AG08395 (cell line): Measurements from ENCODE around the gene GAREM1.
"Not testable (repeated sequence)": the region's sequence is repeated elsewhere in the genome, so short reads cannot be mapped to it uniquely, and the experiment has no call there.

Experiments
- DNase-seq: peaks from one replicate; pipeline ENCODE4 v3.0.0; 2012; ENCODE audit warnings: mixed read lengths, low spot score

GAREM1 gene

DNA sequence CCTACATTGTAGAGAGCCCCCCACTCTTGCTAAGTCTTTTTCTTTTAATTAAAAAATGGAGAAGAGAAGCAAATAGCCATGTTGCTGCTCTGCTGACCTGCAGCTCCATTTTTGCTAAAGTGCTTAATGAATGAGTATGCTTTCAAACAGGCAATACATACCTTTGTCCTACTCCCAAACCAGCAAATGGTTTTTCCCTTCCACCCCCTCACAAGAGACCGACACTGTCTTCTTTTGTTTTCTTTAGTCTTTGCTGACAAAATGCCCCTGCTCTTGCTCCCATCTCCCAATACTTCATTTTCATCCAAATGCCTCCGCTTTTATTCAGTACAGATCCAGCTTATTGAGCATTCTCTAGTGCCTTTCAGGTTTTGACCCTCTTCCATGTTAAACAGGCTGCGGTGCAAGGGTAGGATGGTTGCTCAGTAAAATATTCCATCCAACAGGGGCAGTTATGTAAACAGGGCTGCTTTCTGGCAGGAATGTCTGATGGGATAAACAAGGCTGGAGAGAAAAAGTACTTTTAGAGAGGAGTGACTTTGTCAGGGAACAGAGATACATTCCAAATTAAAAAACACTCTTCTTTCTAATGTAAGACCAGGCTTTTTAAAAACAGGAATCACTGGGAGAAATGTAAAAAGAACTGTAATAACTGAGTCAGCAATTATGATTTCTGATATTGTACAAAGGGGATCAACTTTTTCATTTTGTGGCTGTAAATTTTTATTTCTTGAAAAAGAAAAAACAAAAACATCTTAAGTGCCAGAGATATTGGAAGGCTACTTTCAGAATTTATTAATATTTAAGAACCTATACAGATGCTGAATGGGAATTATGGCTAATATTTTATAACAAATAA, 144.0 kb downstream of the GAREM1 start:
- DNase-seq, result no peak

DNA sequence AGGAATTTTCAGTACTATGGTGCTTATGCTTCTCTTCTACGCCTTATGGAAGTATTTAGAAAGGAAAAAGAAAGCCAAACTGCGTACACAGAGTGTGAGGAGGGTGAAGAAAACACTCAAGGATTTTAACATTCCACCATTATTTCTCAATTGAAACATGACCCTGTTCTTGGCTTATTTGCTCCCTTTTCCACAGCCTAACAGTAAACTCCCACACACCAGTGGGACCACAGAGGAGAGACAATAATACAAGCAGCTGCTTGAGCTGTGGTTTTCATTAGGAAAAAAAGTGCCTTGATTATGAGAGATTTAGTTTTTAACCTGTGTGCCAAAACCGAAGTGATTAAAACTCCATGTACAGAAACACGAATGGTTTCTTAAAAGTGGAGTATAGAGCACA, 146.5 kb downstream of the GAREM1 start:
- DNase-seq, result peak; percentile 21

DNA sequence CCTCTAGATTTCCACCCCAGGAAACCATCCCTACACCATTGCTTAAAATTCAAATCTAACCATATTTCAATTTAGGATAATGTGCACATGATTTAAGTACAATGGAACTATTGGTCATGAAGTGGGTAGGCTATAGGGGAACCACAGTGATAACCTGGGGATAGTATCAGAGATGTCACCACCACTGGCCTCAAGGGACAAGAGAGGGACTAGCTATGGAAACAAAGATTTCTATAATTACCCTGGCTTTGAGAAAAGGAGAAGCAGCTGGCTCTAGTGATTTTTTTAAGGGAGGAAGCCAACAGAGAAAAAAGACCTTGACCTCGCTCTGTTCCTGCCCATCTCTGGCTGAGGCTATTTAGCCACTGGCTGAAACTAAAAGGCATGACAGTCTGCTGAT, 148.9 kb downstream of the GAREM1 start:
- no peak for DNase-seq

DNA sequence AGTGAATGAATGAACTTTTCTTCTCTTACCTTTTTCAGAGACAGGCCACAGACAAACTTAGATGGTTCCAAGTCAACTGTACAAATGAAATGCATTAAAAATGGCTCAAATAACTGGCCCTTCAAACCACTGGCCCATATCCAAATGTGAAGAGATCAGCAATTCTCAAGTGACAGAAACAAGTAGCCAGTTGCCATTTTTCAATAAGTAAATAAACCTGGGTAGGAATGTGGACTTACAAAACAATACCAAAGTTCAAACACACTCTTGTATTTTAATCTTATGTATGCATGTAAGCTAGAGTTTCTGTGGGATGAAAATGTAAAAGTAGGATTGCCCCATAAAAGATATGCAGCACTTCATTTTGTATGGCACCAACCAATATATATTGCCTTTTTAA, 151.6 kb downstream of the GAREM1 start:
- no peak for DNase-seq

DNA sequence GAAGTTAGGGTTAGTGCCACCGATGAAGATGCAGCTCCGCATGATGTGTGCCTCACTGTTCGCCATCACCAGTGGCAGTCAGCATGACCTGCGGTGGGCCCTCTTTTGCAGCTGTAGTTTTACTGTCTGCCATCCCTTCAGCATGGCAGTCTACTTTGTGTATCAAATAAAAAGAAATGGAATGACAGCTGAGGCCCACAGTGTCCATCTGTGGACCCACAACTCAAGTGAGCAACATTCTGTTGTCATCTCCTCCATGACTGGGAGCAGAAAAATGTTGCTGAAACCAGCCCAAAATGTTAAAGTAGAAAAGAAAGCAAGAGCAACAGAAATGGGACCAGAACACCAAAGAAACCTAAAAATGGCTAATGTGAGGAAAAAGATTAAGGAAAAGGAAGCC, 152.1 kb downstream of the GAREM1 start:
- peak; percentile 25 for DNase-seq

DNA sequence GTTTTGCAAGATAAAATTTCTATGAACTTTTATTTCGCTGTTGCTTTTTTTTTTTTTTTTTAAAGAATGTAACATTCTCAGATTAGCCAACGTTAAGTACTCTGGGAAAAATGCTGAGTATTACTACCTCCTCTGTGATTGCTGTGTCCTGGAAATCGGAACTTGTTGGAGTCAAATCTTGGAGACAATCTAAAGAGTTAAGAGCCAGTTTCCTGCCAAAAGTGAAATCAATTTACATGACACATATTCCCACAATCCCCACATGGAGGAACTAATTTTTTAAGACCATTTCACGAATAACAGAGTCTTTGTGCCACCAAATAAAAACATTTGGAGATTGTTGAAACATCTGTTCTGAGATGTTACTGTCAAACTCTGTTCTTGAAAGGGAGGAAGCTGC, 153.0 kb downstream of the GAREM1 start:
- peak; percentile 35 for DNase-seq

DNA sequence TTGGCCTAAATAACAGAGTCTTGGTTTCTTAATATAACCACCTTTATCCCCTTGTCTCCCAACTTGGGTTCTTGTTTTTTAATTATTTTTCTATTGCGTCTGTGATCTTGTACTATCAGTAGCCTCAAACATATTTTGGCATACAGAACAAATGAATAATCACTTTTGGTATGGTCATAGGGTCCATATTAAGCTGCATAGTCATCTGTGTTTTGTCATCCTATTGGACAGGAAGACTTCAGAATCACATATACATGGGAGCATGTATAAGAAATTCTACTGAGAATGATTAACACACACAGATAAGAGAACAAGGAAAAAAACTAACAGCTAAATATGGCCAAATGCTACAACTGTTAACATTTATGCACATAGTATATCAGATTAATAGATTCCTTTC, 154.8 kb downstream of the GAREM1 start:
- DNase-seq, result no peak

DNA sequence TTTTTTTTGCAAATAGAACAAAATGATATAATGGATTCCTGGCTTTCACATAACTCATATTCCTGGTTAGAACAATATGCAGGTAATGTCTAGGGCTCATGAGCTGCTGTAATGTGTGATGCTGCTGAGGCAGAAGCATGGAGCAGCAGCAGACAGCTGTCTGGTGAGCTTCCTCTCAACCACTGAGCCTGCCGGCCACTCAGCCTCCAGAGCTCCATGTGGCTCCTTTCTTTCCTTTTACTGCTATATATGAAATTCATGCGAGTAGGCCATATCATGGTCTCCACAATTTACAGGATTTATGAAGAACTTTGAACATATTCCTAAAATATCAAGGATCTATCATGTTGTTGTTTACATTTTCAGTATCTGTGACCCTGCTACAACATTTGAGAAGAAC, 159.9 kb downstream of the GAREM1 start:
- no peak for DNase-seq

DNA sequence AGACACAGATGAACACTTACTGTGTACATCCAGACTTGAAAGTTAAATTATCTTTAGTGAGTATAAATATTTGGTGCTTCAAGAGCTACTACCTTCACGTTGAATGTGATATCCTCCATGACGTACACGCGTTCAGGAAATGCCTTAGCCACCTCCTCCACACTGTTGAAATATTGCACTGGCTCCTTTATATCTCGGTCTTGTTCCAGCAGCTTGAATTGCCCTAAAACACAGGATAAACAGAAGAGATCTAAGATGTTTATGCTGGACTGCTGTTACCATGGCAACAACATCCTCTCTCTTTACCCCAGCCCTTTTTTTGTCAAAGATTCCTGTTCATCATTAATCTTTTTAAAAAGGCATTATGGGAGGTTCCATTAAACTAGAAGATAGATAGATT, 160.6 kb downstream of the GAREM1 start:
- DNase-seq, result no peak

DNA sequence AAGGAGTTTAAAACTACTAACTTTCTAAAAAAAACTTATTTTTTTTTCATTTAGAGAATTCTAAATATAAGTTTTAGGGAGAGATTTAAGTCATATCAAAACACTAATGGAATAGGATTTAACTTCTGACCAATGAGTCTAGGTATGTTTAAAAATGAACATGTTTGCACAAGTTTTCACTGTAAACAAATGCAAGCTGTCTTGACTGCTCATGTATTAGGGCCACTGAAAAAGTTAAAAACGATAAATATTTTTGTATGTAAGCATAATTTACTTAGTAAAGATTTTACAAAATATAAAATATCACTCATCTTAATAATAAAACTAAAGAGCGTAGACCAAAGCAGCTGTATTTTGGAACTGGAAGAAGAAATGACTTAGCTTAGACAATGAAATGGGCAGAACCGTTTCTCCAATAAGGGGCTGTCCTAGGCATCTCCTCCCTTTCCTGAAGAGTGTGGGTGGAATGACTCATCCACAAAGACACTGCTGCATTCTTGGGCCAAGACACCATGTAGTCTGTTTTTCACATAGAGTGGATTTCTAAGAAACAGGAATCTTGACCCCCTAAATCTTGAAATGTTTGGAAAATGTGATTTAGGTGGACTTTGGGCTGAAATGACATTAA, 162.1 kb downstream of the GAREM1 start:
- DNase-seq, result peak; percentile 90

DNA sequence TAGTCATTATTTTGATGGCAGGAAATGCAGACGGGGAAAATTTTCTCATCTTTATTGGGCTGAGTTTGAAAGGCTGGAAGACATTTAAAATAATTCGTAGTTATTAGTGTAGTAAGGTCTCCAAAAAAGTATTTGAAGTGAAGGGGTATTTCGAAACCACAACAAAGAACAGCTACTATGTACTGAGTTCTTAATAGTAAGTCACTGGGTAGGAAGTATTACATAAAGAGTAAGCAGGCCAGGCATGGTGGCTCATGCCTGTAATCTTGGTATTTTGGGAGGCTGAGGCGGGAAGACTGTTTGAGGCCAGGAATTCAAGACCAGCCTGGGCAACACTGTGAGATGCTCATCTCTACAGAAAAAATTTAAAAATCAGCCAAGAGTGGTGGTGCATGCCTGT, 167.3 kb downstream of the GAREM1 start:
- DNase-seq, result no peak

DNA sequence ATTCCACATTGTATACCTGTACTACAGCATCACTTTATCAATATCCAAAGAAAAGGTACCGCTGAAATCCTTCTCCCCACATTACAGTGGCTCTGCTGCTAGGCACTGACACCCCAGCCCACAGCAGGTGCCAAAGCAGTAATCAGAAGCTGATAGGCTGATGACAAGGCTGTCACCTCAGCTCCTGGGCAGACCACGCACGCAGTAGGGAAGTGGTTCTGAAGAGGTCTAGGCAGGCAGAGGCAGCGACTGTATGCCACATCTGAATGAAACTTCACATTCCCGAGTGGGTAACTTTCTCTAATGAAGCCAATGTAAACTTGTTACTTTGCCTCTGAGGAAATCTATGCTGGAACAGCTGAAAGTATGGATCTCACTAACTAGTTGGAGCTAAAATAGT, 167.9 kb downstream of the GAREM1 start:
- no peak for DNase-seq

DNA sequence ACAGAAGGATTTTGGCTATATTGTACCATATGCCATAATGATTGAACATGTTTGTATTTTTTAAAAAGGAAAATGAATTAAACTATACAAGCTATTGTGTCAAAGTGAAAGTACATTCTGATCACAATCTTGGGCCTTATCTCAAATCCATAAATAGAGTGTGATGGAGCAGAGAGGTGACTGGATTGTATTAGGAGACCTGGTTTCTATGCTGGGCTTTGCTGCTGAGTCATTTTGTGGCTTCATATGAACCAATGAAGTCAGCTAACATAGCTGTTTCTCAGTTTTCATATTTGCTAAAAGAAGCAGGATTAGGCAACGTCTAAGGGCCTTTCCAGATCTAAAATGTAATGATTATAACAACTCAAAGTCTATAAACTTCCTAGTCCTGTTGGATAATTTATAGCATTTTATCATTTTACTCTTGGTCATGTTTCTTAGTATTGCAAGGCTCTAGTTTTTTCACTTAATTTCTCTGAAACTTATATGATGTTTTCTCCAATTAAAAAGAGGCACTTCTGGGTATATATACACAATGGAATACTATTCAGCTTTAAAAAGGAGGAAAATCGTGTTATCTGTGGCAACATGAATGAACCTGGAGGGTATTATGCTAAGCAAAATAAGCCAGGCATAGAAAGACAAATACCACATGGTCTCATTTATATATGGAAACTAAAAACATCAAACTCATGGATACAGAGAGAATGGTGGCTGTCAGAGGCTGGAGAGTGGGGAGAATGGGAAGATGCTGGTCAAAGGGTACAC, 168.5 kb downstream of the GAREM1 start:
- DNase-seq, result peak; percentile 74

DNA sequence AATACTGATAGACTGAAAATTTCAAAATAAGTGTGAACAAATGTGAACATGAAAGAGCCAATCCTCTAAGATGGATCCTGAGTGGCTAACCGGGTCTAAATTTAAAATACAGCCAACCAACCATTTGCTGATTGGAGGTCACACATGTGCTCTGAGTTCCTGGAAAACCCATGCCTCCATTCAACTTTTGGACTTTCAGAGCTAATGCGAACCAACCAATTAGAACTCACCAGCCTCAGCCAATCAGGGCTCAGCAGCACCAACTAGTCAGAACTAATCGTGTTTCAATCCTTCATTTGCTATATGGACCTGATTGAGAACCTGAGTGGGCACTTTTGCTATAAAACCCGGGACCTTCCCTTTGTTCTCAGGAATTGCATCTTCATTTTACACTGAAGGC, 169.3 kb downstream of the GAREM1 start:
- DNase-seq, result no peak

DNA sequence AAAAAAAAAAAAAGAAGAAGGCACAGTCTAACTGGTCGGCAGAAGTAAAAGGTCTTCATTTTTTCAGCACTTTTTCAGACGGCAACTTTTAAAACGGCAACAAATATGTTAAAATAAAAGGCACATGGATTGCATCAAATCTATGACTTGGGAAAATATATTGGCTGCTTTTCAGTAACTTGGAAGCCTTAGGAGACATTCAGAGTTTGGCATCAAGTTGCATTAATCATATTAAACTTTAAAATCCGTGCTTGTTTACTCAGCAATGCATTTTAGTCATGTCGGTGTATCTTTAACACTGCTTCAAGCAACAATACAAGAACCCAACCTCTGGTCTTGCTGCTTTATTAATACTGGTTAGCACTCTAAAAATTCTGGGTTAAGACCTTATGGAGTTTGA, 169.8 kb downstream of the GAREM1 start:
- peak; percentile 13 for DNase-seq

DNA sequence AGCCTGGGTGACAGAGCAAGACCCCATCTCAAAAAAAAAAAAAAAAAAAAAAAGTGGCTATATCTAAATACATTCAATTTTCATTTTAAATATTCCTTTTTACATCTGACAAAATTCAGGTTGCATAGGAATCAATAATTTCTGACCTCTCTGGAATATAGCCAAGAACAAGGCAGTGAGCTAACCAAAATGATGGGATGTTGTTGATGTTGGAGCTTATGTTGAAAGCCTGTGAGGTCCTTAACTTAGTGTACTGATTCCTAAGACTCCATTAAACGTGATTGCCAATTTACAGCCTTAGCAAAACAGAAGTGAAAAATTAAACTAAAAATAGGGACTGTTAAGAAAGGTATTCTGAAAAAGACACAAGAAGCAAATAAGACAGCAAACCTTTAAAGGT, 171.2 kb downstream of the GAREM1 start:
- DNase-seq, result no peak

DNA sequence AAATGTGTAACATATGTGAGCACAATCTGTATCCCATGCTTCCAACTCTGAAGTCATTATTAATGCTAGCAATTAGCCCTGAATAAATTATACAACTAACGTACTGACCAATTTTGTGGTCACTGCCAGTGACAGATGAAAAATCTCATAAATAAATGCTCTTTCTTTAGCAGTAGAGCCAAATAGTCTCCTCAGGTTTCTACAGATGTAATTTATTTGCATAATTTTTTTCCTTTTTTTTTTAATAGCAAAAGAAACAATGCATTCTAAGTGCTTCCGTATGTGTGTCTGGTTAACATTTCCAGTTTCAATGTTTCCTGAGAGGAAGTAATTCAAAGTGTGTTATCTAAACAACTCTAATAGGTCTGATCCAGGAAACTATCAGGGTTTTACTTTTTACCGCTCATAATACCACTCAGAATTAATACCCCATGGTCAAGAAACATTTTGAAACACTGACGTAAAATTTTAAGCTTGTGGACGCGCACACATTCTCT, 172.5 kb downstream of the GAREM1 start:
- peak; percentile 13 for DNase-seq

DNA sequence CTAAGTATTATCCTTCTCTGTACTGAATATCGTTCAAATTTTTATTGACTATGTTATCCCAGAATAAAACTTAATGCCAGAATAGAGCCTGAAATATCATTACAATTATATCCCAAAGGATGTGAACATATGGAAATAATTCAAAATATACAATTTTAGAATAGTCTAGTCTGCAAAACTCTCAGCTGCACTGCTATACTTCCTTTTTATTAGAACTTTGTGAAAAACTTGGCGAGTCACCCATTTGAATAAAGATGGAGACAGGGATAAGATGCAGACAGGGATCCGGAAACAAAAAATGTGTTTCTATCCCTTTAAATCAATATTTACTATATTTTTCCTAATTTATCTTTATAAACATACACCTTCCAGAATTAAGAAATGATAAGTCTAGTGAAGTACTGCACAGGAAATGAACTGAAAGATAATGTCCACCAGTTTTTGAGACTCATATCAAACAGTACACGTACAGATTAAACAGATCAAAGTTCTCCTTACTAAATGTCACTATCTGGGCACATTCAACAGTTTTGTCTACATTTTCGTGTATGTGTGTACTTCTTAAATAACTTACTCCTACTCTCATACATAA, 173.0 kb downstream of the GAREM1 start:
- no peak for DNase-seq

DNA sequence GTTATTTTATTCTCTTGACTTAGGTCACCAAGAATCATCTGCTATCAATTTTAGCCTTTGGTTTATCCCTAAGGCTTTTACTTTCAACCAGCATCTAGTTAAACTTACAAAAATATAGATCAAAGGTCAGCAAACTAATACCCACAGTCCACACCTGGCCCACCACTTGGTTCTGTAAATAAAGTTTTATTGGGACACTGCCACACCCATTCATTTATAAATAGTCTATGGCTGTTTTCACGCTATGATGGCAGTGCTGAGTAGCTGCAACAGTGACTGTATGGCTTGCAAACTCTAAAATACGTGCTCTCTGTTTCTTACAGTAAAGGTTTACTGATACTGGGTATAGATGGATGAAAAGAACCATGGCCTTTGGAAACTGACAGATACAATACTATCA, 173.8 kb downstream of the GAREM1 start:
- no peak for DNase-seq

DNA sequence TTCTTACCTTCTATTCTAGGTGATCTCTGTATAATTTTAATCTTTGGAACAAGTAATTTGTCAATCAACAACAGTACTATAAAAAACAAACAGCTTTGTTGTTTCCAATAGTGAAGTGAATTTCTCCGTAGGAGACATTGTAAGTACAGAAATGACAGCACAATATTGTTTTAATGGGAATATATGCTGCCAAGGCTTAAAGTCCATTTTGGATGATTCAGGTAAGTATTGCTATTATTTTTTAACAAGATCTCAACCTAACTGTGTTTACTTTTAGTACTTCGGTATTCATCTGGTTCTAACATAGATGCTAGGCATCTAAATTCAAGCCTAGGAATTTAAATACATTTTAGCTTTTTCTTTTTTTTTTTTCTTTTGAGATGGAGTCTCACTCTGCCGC, 175.1 kb downstream of the GAREM1 start:
- DNase-seq, result no peak

DNA sequence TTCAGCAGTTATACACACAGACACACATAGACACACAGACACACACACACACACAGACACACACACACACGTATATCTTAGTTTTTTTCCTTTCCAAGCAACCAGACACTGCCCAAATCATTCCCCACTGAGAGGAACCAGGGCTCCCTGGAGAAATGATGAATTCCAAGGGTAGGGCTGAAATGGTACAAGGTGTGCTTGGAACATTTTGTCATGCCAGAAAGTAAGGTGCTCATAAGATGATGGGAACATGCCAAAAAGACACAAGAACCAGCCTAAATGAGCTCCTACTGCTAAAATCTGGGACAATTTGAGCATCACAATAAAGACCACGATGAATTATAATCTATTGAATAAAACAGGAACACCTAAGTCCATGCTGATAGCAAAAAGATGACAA, 177.6 kb downstream of the GAREM1 start:
- DNase-seq, result no peak

DNA sequence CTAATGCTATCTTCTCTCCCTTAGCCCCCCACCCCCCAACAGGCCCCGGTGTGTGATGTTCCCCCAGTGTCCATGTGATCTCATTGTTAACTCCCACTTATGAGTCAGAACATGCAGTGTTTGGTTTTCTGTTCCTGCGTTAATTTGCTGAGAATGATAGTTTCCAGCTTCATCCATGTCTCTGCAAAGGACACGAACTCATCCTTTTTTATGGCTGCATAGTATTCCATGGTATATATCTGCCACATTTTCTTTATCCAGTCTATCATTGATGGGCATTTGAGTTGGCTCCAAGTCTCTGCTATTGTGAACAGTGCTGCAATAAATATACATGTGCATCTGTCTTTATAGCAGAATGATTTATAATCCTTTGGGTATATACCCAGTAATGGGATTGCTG, 179.1 kb downstream of the GAREM1 start:
- not testable (repeated sequence) for DNase-seq
